HEK293 (cell line): Measurements from ENCODE around the gene SRP14.

Experiments used
- CTCF ChIA-PET: fragments of 350-600 bp; formaldehyde crosslinking; extraction: SDS; loops from one replicate; lab custom pipeline; 2021; ENCODE audit warnings: antibody characterized with exemption; lab: Yijun Ruan, JAX
- POLR2A ChIA-PET: fragments of 300-600 bp; formaldehyde crosslinking; extraction: SDS; loops from one replicate; lab custom pipeline; 2020; ENCODE audit warnings: antibody characterized with exemption, inconsistent platforms; lab: Yijun Ruan, JAX
- H3K27ac ChIP-seq: fragments of 200-500 bp; sonication (Bioruptor generic); 2 replicates; pipeline ENCODE4 v1.5.1; 2014; ENCODE audit warnings: low read depth, low read length, control low read depth, inconsistent platforms; ENCODE audit errors: extremely low read depth
- H3K36me3 ChIP-seq, 2 experiments: fragments of 200-500 bp in 1 of 2; sonication (Bioruptor generic) in 1 of 2; 1 replicate in 1 of 2; 2 replicates in 1 of 2; pipeline ENCODE4 v1.5.1; 2014 to 2017; ENCODE audit warnings: inconsistent platforms in 2 of 2, low read length in 2 of 2; ENCODE audit not compliant: control insufficient read depth in 2 of 2, insufficient read depth in 1 of 2
- H3K4me1 ChIP-seq: fragments of 200-500 bp; sonication (Bioruptor generic); 2 replicates; pipeline ENCODE4 v1.5.1; 2014; ENCODE audit warnings: mild to moderate bottlenecking, low read length, inconsistent platforms; ENCODE audit not compliant: control insufficient read depth, insufficient read depth
- H3K4me3 ChIP-seq: 2 replicates; pipeline ENCODE4 v1.5.1; 2011; ENCODE audit warnings: low read depth, mild to moderate bottlenecking, control low read depth, low read length, moderate library complexity
- H3K9me3 ChIP-seq: fragments of 200-500 bp; sonication (Bioruptor generic); 2 replicates; pipeline ENCODE4 v1.5.1; 2014; ENCODE audit warnings: low read depth, low read length, inconsistent platforms; ENCODE audit not compliant: control insufficient read depth, insufficient read depth
- ATF2 ChIP-seq: fragments of 450-650 bp; formaldehyde crosslinking; IDR thresholded peaks from 2 replicates; pipeline ENCODE4 v1.5.1; 2016; ENCODE audit warnings: missing biosample characterization, missing genetic modification characterization, low read depth
- BCL11A ChIP-seq: fragments of 450-650 bp; formaldehyde crosslinking; IDR thresholded peaks from 2 replicates; pipeline ENCODE4 v1.5.1; 2016; ENCODE audit warnings: low read depth, missing biosample characterization, missing genetic modification characterization
- GFI1B ChIP-seq: fragments of 450-650 bp; formaldehyde crosslinking; IDR thresholded peaks from 2 replicates; pipeline ENCODE4 v1.5.1; 2016; ENCODE audit warnings: missing biosample characterization, missing genetic modification characterization
- MEIS1 ChIP-seq: sonication (generic); formaldehyde crosslinking; IDR thresholded peaks from 2 replicates; pipeline ENCODE4 v1.8.1; 2022; ENCODE audit warnings: missing genetic modification reagents, mild to moderate bottlenecking, borderline replicate concordance
- MZF1 ChIP-seq: fragments of 450-650 bp; formaldehyde crosslinking; IDR thresholded peaks from 2 replicates; pipeline ENCODE4 v1.5.1; 2017; ENCODE audit warnings: missing biosample characterization, missing genetic modification characterization, borderline replicate concordance
- PRDM10 ChIP-seq: fragments of 450-650 bp; formaldehyde crosslinking; IDR thresholded peaks from 2 replicates; pipeline ENCODE4 v1.5.1; 2016; ENCODE audit warnings: missing biosample characterization, missing genetic modification characterization
- PRDM4 ChIP-seq: fragments of 450-650 bp; formaldehyde crosslinking; IDR thresholded peaks from 2 replicates; pipeline ENCODE4 v1.5.1; 2017; ENCODE audit warnings: missing biosample characterization, missing genetic modification characterization
- SCRT1 ChIP-seq: fragments of 450-650 bp; formaldehyde crosslinking; IDR thresholded peaks from 2 replicates; pipeline ENCODE4 v1.5.1; 2016; ENCODE audit warnings: missing biosample characterization, missing genetic modification characterization, borderline replicate concordance
- SETDB1 ChIP-seq: IDR thresholded peaks from one replicate; pipeline ENCODE4 v1.6.1; 2017; ENCODE audit warnings: mild to moderate bottlenecking, low read length, moderate library complexity, mixed read lengths; ENCODE audit not compliant: insufficient read length
- SP7 ChIP-seq: fragments of 450-650 bp; formaldehyde crosslinking; IDR thresholded peaks from 2 replicates; pipeline ENCODE4 v1.5.1; 2016; ENCODE audit warnings: missing biosample characterization, missing genetic modification characterization
- ZNF10 ChIP-seq: fragments of 450-650 bp; formaldehyde crosslinking; IDR thresholded peaks from 2 replicates; pipeline ENCODE4 v1.5.1; 2017; ENCODE audit warnings: missing biosample characterization, missing genetic modification characterization
- ZNF221 ChIP-seq: fragments of 450-650 bp; formaldehyde crosslinking; IDR thresholded peaks from 2 replicates; pipeline ENCODE4 v1.5.1; 2017; ENCODE audit warnings: missing biosample characterization, missing genetic modification characterization, borderline replicate concordance
- ZNF24 ChIP-seq: fragments of 450-650 bp; formaldehyde crosslinking; IDR thresholded peaks from 2 replicates; pipeline ENCODE4 v1.5.1; 2016; ENCODE audit warnings: missing biosample characterization, missing genetic modification characterization
- ZNF354C ChIP-seq: fragments of 450-650 bp; formaldehyde crosslinking; IDR thresholded peaks from 2 replicates; pipeline ENCODE4 v1.5.1; 2016; ENCODE audit warnings: missing biosample characterization, missing genetic modification characterization, low read depth, borderline replicate concordance
- ZNF398 ChIP-seq: fragments of 450-650 bp; formaldehyde crosslinking; IDR thresholded peaks from 2 replicates; pipeline ENCODE4 v1.5.1; 2017; ENCODE audit warnings: missing biosample characterization, missing genetic modification characterization
- ZNF426 ChIP-seq: fragments of 450-650 bp; formaldehyde crosslinking; IDR thresholded peaks from 2 replicates; pipeline ENCODE4 v1.5.1; 2017; ENCODE audit warnings: missing biosample characterization, missing genetic modification characterization, mild to moderate bottlenecking, inconsistent platforms, moderate library complexity
- ZNF558 ChIP-seq: fragments of 450-650 bp; formaldehyde crosslinking; IDR thresholded peaks from 2 replicates; pipeline ENCODE4 v1.5.1; 2016; ENCODE audit warnings: missing biosample characterization, missing genetic modification characterization
- ZNF629 ChIP-seq: fragments of 450-650 bp; formaldehyde crosslinking; IDR thresholded peaks from 2 replicates; pipeline ENCODE4 v1.5.1; 2017; ENCODE audit warnings: missing biosample characterization, missing genetic modification characterization
- ZNF776 ChIP-seq: fragments of 450-650 bp; formaldehyde crosslinking; IDR thresholded peaks from 2 replicates; pipeline ENCODE4 v1.5.0; 2017; ENCODE audit warnings: missing biosample characterization, missing genetic modification characterization, borderline replicate concordance
- ZNF830 ChIP-seq: fragments of 450-650 bp; IDR thresholded peaks from 2 replicates; pipeline ENCODE4 v1.5.0; 2018; ENCODE audit warnings: missing biosample characterization, missing genetic modification characterization, low read depth, mild to moderate bottlenecking, moderate library complexity
- ZSCAN23 ChIP-seq: fragments of 450-650 bp; formaldehyde crosslinking; IDR thresholded peaks from 2 replicates; pipeline ENCODE4 v1.5.1; 2016; ENCODE audit warnings: missing biosample characterization, missing genetic modification characterization

The SRP14 gene

GRCh38 chr15:40040770-40041169, 1.8 kb upstream of the SRP14 start (continued):
- no peak for TF ChIP-seq ZNF776 (tag by site-specific recombination)
- TF ChIP-seq ZNF398 (tag by site-specific recombination): no peak
- TF ChIP-seq PRDM4 (tag by site-specific recombination): no peak
- TF ChIP-seq MZF1 (tag by site-specific recombination): no peak
- no peak for TF ChIP-seq ZNF10 (tag by site-specific recombination)
- no peak for TF ChIP-seq ZNF426 (tag by site-specific recombination)
- TF ChIP-seq ZSCAN23 (tag by site-specific recombination): no peak
- TF ChIP-seq MEIS1: no peak
- no peak for TF ChIP-seq ZNF221 (tag by site-specific recombination)
- TF ChIP-seq, all 188 proteins: peak for 0

GRCh38 chr15:40040293-40040635, 1.3 kb upstream of the SRP14 start:
- Histone ChIP-seq H3K27ac (no peak overlapping the region), H3K36me3 (peaks cover 7 to 25% of the 10 kb centered on the region in 2 experiments), H3K4me1 (no peaks in the 10 kb centered on the region; the same call in 1 of the 2 replicates), H3K9me3 (no peaks in the 10 kb centered on the region), H3K4me3 (no peak overlapping the region)
- CTCF ChIA-PET: interaction anchor here (0.5 to 5.1 kb wide), 5 partner anchors 28 to 234 kb away, joined by 3 to 35 read pairs (median 4); partner anchors contain the start of gene BMF
- POLR2A ChIA-PET: interaction anchor here (0.6 to 1.4 kb wide), 2 partner anchors 66 to 235 kb away, joined by 3 read pairs; no protein-coding TSS in a partner anchor
- peak; percentile 46; the same call in 1 of the 2 replicates for TF ChIP-seq PRDM10
- TF ChIP-seq ZNF24 (tag by site-specific recombination): no peak

GRCh38 chr15:40038275-40038637, 725 bp downstream of the SRP14 start:
- CTCF ChIA-PET: interaction anchor here (0.7 to 5.1 kb wide), 3 partner anchors 33 to 285 kb away, joined by 3 to 35 read pairs (median 5); no protein-coding TSS in a partner anchor
- no peaks in the 10 kb centered on the region for H3K9me3 ChIP-seq
- H3K4me1 ChIP-seq: no peaks in the 10 kb centered on the region
- H3K4me3 ChIP-seq: peak overlapping the region; percentile 83
- POLR2A ChIA-PET: interaction anchor here (0.7 to 1.6 kb wide), 4 partner anchors 9 to 67 kb away, joined by 3 to 6 read pairs (median 4); no protein-coding TSS in a partner anchor
- H3K27ac ChIP-seq: peak overlapping the region; percentile 93
- peaks cover 18 to 40% of the 10 kb centered on the region in 2 experiments for H3K36me3 ChIP-seq
- TF ChIP-seq GFI1B (tag by site-specific recombination) (no peak), SP7 (tag by site-specific recombination) (no peak), BCL11A (tag by site-specific recombination) (no peak), ATF2 (tag by site-specific recombination) (peak; percentile 65), SETDB1 (no peak), PRDM4 (tag by site-specific recombination) (peak; percentile 62), ZNF629 (tag by site-specific recombination) (0 out of 2 replicates have a peak, but pooled peaks have one; percentile 9), ZNF830 (no peak), ZNF558 (tag by site-specific recombination) (no peak), SCRT1 (tag by site-specific recombination) (no peak), ZNF354C (no peak)
